ENCODE results near the gene FLAD1.

GRCh38 chr1:154956544-154956941 is 26.6 kb upstream of the FLAD1 start:
- TF ChIP-seq CTCF (IDR thresholded peaks at IDR 0.05) (no peak), POLR2A (IDR thresholded peaks at IDR 0.05) (no peak)

Measured in uterus (tissue), 2 donors.